Immature natural killer cell (primary cell): ENCODE measurements around the gene SFRP4. TPM values are rescaled to one million over a fixed set of nuclear protein-coding genes. Genes with fewer than 3 reads are reported as not detected.

Experiments
- DNase-seq, 3 donors: peaks; one replicate each; pipeline ENCODE4 v3.0.0; 2022; ENCODE audit warnings: mixed read lengths in 1 of 3
- H3K27ac Mint-ChIP-seq, 6 donors: one replicate each; pipeline ENCODE4 v1.8.0; 2020; ENCODE audit warnings: mixed read lengths in 6 of 6, mild to moderate bottlenecking in 5 of 6, inconsistent platforms in 4 of 6, moderate library complexity in 3 of 6
- H3K27me3 Mint-ChIP-seq, 3 donors: one replicate each; pipeline ENCODE4 v1.8.0; 2020 to 2021; ENCODE audit warnings: low read depth in 3 of 3, mild to moderate bottlenecking in 3 of 3, mixed read lengths in 3 of 3, moderate library complexity in 3 of 3, inconsistent platforms in 1 of 3
- H3K36me3 Mint-ChIP-seq, 3 donors: one replicate each; pipeline ENCODE4 v1.8.0; 2020; ENCODE audit warnings: mixed read lengths in 3 of 3, inconsistent platforms in 2 of 3, mild to moderate bottlenecking in 2 of 3
- H3K4me1 Mint-ChIP-seq, 2 donors: one replicate each; pipeline ENCODE4 v1.8.0; 2020; ENCODE audit warnings: inconsistent platforms in 2 of 2, mild to moderate bottlenecking in 2 of 2, mixed read lengths in 2 of 2, moderate library complexity in 1 of 2
- H3K4me3 Mint-ChIP-seq, 5 donors: one replicate each; pipeline ENCODE4 v1.8.0; 2020; ENCODE audit warnings: mild to moderate bottlenecking in 5 of 5, mixed read lengths in 5 of 5, inconsistent platforms in 3 of 5, moderate library complexity in 3 of 5
- H3K9me3 Mint-ChIP-seq, 6 donors: one replicate each; pipeline ENCODE4 v1.8.0; 2020; ENCODE audit warnings: mild to moderate bottlenecking in 6 of 6, mixed read lengths in 6 of 6, inconsistent platforms in 4 of 6, moderate library complexity in 3 of 6
- polyA plus RNA-seq, 3 donors: library from polyadenylated mRNA; unstranded; fragments of 300-500 nt; fragmentation: Illumina TruSeq; gene quantifications; one replicate each; pipeline ENCODE4 v1.2.3, GENCODE V29; 2021

SFRP4 gene
- polyA plus RNA-seq, 3 donors from 2014 or later, result not detected

- H3K4me1 Mint-ChIP-seq, result no peaks in the 10 kb centered on the region
- no peaks in the 10 kb centered on the region for H3K9me3 Mint-ChIP-seq
- peaks cover 0 to 2% (median 2%) of the 10 kb centered on the region in 3 donors for H3K27me3 Mint-ChIP-seq
- no peak overlapping the region for H3K27ac Mint-ChIP-seq
- no peak overlapping the region for H3K4me3 Mint-ChIP-seq
- no peaks in the 10 kb centered on the region for H3K36me3 Mint-ChIP-seq
- no peak for DNase-seq
Observed at GRCh38 chr7:37942934-37943610, 26.5 kb upstream of the SFRP4 start.

GRCh38 chr7:37933018-37933566, 16.5 kb upstream of the SFRP4 start:
- no peaks in the 10 kb centered on the region for H3K4me1 Mint-ChIP-seq
- peaks cover 0 to 7% (median 1%) of the 10 kb centered on the region in 3 donors for H3K27me3 Mint-ChIP-seq
- peaks cover 0 to 9% (median 5%) of the 10 kb centered on the region in 3 donors for H3K36me3 Mint-ChIP-seq
- no peak overlapping the region for H3K4me3 Mint-ChIP-seq
- H3K27ac Mint-ChIP-seq, result no peak overlapping the region
- H3K9me3 Mint-ChIP-seq, result peaks cover 0 to 15% (median 8%) of the 10 kb centered on the region in 6 donors
- DNase-seq, result no peak

GRCh38 chr7:37932543-37932942, 15.9 kb upstream of the SFRP4 start:
- no peaks in the 10 kb centered on the region for H3K4me1 Mint-ChIP-seq
- H3K27me3 Mint-ChIP-seq, result peaks cover 0 to 7% (median 0%) of the 10 kb centered on the region in 3 donors
- no peak for DNase-seq
- no peak overlapping the region for H3K27ac Mint-ChIP-seq
- H3K9me3 Mint-ChIP-seq, result peaks cover 0 to 15% (median 8%) of the 10 kb centered on the region in 6 donors
- H3K4me3 Mint-ChIP-seq, result no peak overlapping the region
- H3K36me3 Mint-ChIP-seq, result peaks cover 0 to 9% (median 5%) of the 10 kb centered on the region in 3 donors

GRCh38 chr7:37930226-37930948, 13.8 kb upstream of the SFRP4 start:
- Mint-ChIP-seq H3K27me3 (no peaks in the 10 kb centered on the region), H3K9me3 (peaks cover 0 to 8% (median 0%) of the 10 kb centered on the region in 6 donors), H3K4me3 (no peak overlapping the region), H3K36me3 (peaks cover 0 to 9% (median 4%) of the 10 kb centered on the region in 3 donors), H3K27ac (no peak overlapping the region), H3K4me1 (no peaks in the 10 kb centered on the region)
- DNase-seq, result no peak

GRCh38 chr7:37928878-37929277, 12.3 kb upstream of the SFRP4 start:
- Mint-ChIP-seq H3K36me3 (peaks cover 0 to 9% (median 7%) of the 10 kb centered on the region in 3 donors), H3K4me1 (no peaks in the 10 kb centered on the region)

GRCh38 chr7:37927773-37928444, 11.3 kb upstream of the SFRP4 start:
- Mint-ChIP-seq H3K4me1 (no peaks in the 10 kb centered on the region), H3K9me3 (peaks cover 0 to 8% (median 1%) of the 10 kb centered on the region in 6 donors), H3K36me3 (peaks cover 0 to 9% (median 7%) of the 10 kb centered on the region in 3 donors), H3K4me3 (no peak overlapping the region), H3K27ac (no peak overlapping the region), H3K27me3 (peaks cover 0 to 4% (median 2%) of the 10 kb centered on the region in 3 donors)
- DNase-seq, result no peak

More at GRCh38 chr7:37928878-37929277, 12.3 kb upstream of the SFRP4 start:
- Mint-ChIP-seq H3K27ac (no peak overlapping the region), H3K4me3 (no peak overlapping the region), H3K9me3 (peaks cover 0 to 8% (median 1%) of the 10 kb centered on the region in 6 donors), H3K27me3 (peaks cover 0 to 2% (median 0%) of the 10 kb centered on the region in 3 donors)
- DNase-seq, result no peak

- H3K27ac Mint-ChIP-seq, result no peak overlapping the region
- H3K4me3 Mint-ChIP-seq, result no peak overlapping the region
- H3K36me3 Mint-ChIP-seq, result peaks cover 0 to 9% (median 7%) of the 10 kb centered on the region in 3 donors
- peaks cover 6 to 12% of the 10 kb centered on the region in 2 donors for H3K4me1 Mint-ChIP-seq
- H3K27me3 Mint-ChIP-seq, result peaks cover 2 to 6% (median 4%) of the 10 kb centered on the region in 3 donors
- DNase-seq, result no peak
- H3K9me3 Mint-ChIP-seq, result peaks cover 0 to 8% (median 1%) of the 10 kb centered on the region in 6 donors
Observed at GRCh38 chr7:37925620-37926019, 9.0 kb upstream of the SFRP4 start.

- Mint-ChIP-seq H3K27me3 (peaks cover 4 to 11% (median 6%) of the 10 kb centered on the region in 3 donors), H3K4me3 (no peak overlapping the region)
Observed at GRCh38 chr7:37924491-37925041, 7.9 kb upstream of the SFRP4 start.

GRCh38 chr7:37923996-37924395, 7.4 kb upstream of the SFRP4 start:
- Mint-ChIP-seq H3K27me3 (peaks cover 4 to 12% (median 6%) of the 10 kb centered on the region in 3 donors), H3K4me1 (peaks cover 12 to 18% of the 10 kb centered on the region in 2 donors), H3K4me3 (no peak overlapping the region), H3K27ac (no peak overlapping the region), H3K9me3 (peaks cover 0 to 8% (median 1%) of the 10 kb centered on the region in 6 donors), H3K36me3 (peaks cover 0 to 9% (median 7%) of the 10 kb centered on the region in 3 donors)
- no peak for DNase-seq

More at GRCh38 chr7:37924491-37925041, 7.9 kb upstream of the SFRP4 start:
- Mint-ChIP-seq H3K9me3 (peaks cover 0 to 8% (median 1%) of the 10 kb centered on the region in 6 donors), H3K27ac (no peak overlapping the region), H3K4me1 (peaks cover 12 to 18% of the 10 kb centered on the region in 2 donors), H3K36me3 (peaks cover 0 to 9% (median 7%) of the 10 kb centered on the region in 3 donors)
- DNase-seq, result no peak

GRCh38 chr7:37921876-37922275, 5.3 kb upstream of the SFRP4 start:
- Mint-ChIP-seq H3K4me3 (peak overlapping the region; percentile 78 to 83 (median 82)), H3K4me1 (peaks cover 20 to 27% of the 10 kb centered on the region in 2 donors), H3K36me3 (peaks cover 0 to 9% (median 7%) of the 10 kb centered on the region in 3 donors), H3K9me3 (peaks cover 0 to 8% (median 1%) of the 10 kb centered on the region in 6 donors), H3K27me3 (peaks cover 6 to 21% (median 6%) of the 10 kb centered on the region in 3 donors), H3K27ac (no peak overlapping the region)
- no peak for DNase-seq

GRCh38 chr7:37920849-37921805, 4.5 kb upstream of the SFRP4 start:
- peaks cover 6 to 21% (median 6%) of the 10 kb centered on the region in 3 donors for H3K27me3 Mint-ChIP-seq

GRCh38 chr7:37920305-37920848, 3.8 kb upstream of the SFRP4 start, which contains the start of gene EPDR1:
EPDR1 (plus strand) TSS chr7:37920640; CDS start chr7:37920940, 300 bp downstream.
- DNase-seq, result peak; percentile 18 to 44 (median 40)
- peaks cover 0 to 3% (median 0%) of the 10 kb centered on the region in 3 donors for H3K36me3 Mint-ChIP-seq
- H3K9me3 Mint-ChIP-seq, result peaks cover 0 to 5% (median 0%) of the 10 kb centered on the region in 6 donors
- peaks cover 6 to 27% (median 6%) of the 10 kb centered on the region in 3 donors for H3K27me3 Mint-ChIP-seq
- H3K4me3 Mint-ChIP-seq, result peak within 1 kb of the TSS; percentile 87 to 90 (median 89)
- H3K4me1 Mint-ChIP-seq, result peaks cover 26 to 32% of the 10 kb centered on the region in 2 donors
- peak within 1 kb of the TSS in 3 of 6 donors; percentile 6 to 38 (median 15) for H3K27ac Mint-ChIP-seq

More at GRCh38 chr7:37920849-37921805, 4.5 kb upstream of the SFRP4 start:
- Mint-ChIP-seq H3K4me3 (peak overlapping the region; percentile 87 to 90 (median 89)), H3K9me3 (peaks cover 0 to 6% (median 0%) of the 10 kb centered on the region in 6 donors), H3K27ac (peak overlapping the region in 1 of 6 donors; percentile 38), H3K36me3 (peaks cover 0 to 5% (median 4%) of the 10 kb centered on the region in 3 donors), H3K4me1 (peaks cover 24 to 30% of the 10 kb centered on the region in 2 donors)
- DNase-seq, result peak in 2 of 3 donors; percentile 1 to 14
